OCI-LY7 (cell line): ENCODE results near the gene TLE4. TPM values are rescaled to one million over a fixed set of nuclear protein-coding genes. Genes with fewer than 3 reads are reported as not detected.

ENCODE experiments used
- BruUV-seq: library from RNA; stranded (reverse); fragments of 400-500 nt; replicated peaks from 2 replicates; lab custom pipeline; 2021; lab: Mats Ljungman, UMichigan
- CTCF ChIA-PET: fragments of 300-600 bp; sonication (Branson Sonifier 250); formaldehyde crosslinking; loops from one replicate; lab custom pipeline; 2022; ENCODE audit warnings: antibody characterized with exemption; ENCODE audit not compliant: unreplicated experiment; lab: Charles Lee
- POLR2A ChIA-PET: fragments of 300-600 bp; sonication (Branson Sonifier 250); formaldehyde crosslinking; loops from one replicate; lab custom pipeline; 2022; ENCODE audit warnings: antibody characterized with exemption; lab: Charles Lee
- DNase-seq: peaks from one replicate; pipeline ENCODE4 v3.0.0-alpha.2; 2015; ENCODE audit warnings: low spot score
- H2AFZ ChIP-seq: fragments of 200-600 bp; sonication (generic), shearing (Covaris generic); 2 replicates; pipeline ENCODE4 v1.6.1; 2014; ENCODE audit warnings: mild to moderate bottlenecking, antibody characterized with exemption, low read length, moderate library complexity
- H3K27ac ChIP-seq: fragments of 200-600 bp; sonication (generic); 2 replicates; pipeline ENCODE4 v1.5.1; 2014; ENCODE audit warnings: mixed run types, low read depth, mild to moderate bottlenecking, moderate library complexity, low read length, inconsistent platforms; ENCODE audit not compliant: poor library complexity, severe bottlenecking
- H3K36me3 ChIP-seq: fragments of 200-600 bp; sonication (generic); 2 replicates; pipeline ENCODE4 v1.6.1; 2014; ENCODE audit warnings: mild to moderate bottlenecking, antibody characterized with exemption, low read length, moderate library complexity, mixed read lengths; ENCODE audit not compliant: insufficient read depth
- H3K4me1 ChIP-seq: fragments of 200-600 bp; sonication (generic); 2 replicates; pipeline ENCODE4 v1.5.1; 2014; ENCODE audit warnings: mild to moderate bottlenecking, low read length; ENCODE audit not compliant: insufficient read depth, poor library complexity, severe bottlenecking
- H3K4me2 ChIP-seq: fragments of 200-600 bp; sonication (generic); 2 replicates; pipeline ENCODE4 v1.6.1; 2014; ENCODE audit warnings: mild to moderate bottlenecking, low read length
- H3K4me3 ChIP-seq: fragments of 200-600 bp; sonication (generic); 2 replicates; pipeline ENCODE4 v1.5.1; 2014; ENCODE audit warnings: mild to moderate bottlenecking, low read depth, low read length; ENCODE audit not compliant: poor library complexity, severe bottlenecking
- H3K79me2 ChIP-seq: fragments of 200-600 bp; sonication (generic); 2 replicates; pipeline ENCODE4 v1.6.1; 2016; ENCODE audit warnings: low read depth, mild to moderate bottlenecking, low read length, moderate library complexity, mixed read lengths; ENCODE audit not compliant: insufficient read depth
- H3K9me2 ChIP-seq: fragments of 200-600 bp; sonication (generic); 2 replicates; pipeline ENCODE4 v1.6.1; 2016; ENCODE audit warnings: mild to moderate bottlenecking, low read length, mixed read lengths; ENCODE audit not compliant: insufficient read depth
- H3K9me3 ChIP-seq: fragments of 200-600 bp; sonication (generic); 2 replicates; pipeline ENCODE4 v1.6.1; 2014; ENCODE audit warnings: mild to moderate bottlenecking, mixed run types, low read length, mixed read lengths
- H4K20me1 ChIP-seq: fragments of 200-600 bp; sonication (generic); 2 replicates; pipeline ENCODE4 v1.6.1; 2014; ENCODE audit warnings: mild to moderate bottlenecking, antibody characterized with exemption, low read length, moderate library complexity, mixed read lengths; ENCODE audit not compliant: insufficient read depth
- EZH2phosphoT487 ChIP-seq: fragments of 200-600 bp; sonication (generic); IDR thresholded peaks from 2 replicates; pipeline ENCODE4 v1.6.1; 2018; ENCODE audit warnings: low read depth, borderline replicate concordance, mild to moderate bottlenecking, mixed run types, antibody characterized with exemption, low read length, moderate library complexity, mixed read lengths
- intact Hi-C: fragments of 100-400 bp; cut with micrococcal nuclease; formaldehyde crosslinking; loops from one replicate; pipeline ENCODE4 v1.10.0; 2022; ENCODE audit not compliant: unreplicated experiment
- total RNA-seq, 2 experiments: library from RNA; depleted of rRNA in 1 of 2; stranded (reverse); fragments of >200 nt in 1 of 2; shearing (Covaris generic) in 1 of 2; gene quantifications; 2 replicates each; pipeline ENCODE4 v1.2.3, GENCODE V29; 2014 to 2022
- TF ChIP-seq, protein P1 (sequence below): fragments of 200-600 bp; sonication (generic); conservative IDR thresholded peaks from 2 replicates; pipeline ENCODE4 v1.5.1; 2014; ENCODE audit warnings: mild to moderate bottlenecking, antibody characterized with exemption, low read length, moderate library complexity, mixed read lengths

The TLE4 gene
- total RNA-seq, 2 experiments from 2014 or later, result 36.7 to 41.7 TPM

DNA sequence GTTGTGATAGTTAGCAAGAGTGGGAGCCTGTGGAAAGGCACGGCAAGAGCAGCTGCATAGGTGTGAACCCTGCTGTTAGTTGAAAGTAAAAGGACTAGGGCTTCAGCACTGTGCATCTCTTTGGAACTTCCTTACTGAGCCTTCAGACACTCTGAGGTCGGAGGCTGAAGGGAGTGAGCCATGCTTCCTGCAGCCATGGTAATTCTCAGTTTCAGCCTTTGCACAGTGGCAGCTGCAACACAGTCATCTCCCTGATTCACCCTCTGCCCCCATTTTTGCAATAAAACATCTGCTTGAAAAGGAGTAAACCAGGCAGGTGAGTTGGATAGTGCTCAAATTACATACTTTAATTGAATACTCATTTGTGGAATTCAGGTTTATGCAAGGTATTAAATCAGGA lies 6.5 kb upstream of the TLE4 start:
- H3K27ac ChIP-seq, result no peak overlapping the region
- no peak overlapping the region for H3K4me3 ChIP-seq
- H3K79me2 ChIP-seq, result no peaks in the 10 kb centered on the region
- BruUV-seq, result no TSS peak
- H3K9me2 ChIP-seq, result no peaks in the 10 kb centered on the region
- H3K9me3 ChIP-seq, result no peaks in the 10 kb centered on the region
- ChIA-PET POLR2A (interaction anchor here (0.6 to 1.1 kb wide), 2 partner anchors 11 to 59 kb away, joined by 3 to 4 read pairs; no protein-coding TSS in a partner anchor), CTCF (no interaction called here)
- intact Hi-C loops, result no loop called here
- DNase-seq, result peak; percentile 39
- TF ChIP-seq, protein P1, sequence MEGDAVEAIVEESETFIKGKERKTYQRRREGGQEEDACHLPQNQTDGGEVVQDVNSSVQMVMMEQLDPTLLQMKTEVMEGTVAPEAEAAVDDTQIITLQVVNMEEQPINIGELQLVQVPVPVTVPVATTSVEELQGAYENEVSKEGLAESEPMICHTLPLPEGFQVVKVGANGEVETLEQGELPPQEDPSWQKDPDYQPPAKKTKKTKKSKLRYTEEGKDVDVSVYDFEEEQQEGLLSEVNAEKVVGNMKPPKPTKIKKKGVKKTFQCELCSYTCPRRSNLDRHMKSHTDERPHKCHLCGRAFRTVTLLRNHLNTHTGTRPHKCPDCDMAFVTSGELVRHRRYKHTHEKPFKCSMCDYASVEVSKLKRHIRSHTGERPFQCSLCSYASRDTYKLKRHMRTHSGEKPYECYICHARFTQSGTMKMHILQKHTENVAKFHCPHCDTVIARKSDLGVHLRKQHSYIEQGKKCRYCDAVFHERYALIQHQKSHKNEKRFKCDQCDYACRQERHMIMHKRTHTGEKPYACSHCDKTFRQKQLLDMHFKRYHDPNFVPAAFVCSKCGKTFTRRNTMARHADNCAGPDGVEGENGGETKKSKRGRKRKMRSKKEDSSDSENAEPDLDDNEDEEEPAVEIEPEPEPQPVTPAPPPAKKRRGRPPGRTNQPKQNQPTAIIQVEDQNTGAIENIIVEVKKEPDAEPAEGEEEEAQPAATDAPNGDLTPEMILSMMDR, result no peak
- no peak for TF ChIP-seq EZH2phosphoT487
- H3K4me2 ChIP-seq, result peak overlapping the region; percentile 11; the same call in 1 of the 2 replicates
- H2AFZ ChIP-seq, result no peak overlapping the region
- H3K4me1 ChIP-seq, result peaks cover 25% of the 10 kb centered on the region
- H4K20me1 ChIP-seq, result no peaks in the 10 kb centered on the region
- H3K36me3 ChIP-seq, result no peaks in the 10 kb centered on the region; the same call in 1 of the 2 replicates

DNA sequence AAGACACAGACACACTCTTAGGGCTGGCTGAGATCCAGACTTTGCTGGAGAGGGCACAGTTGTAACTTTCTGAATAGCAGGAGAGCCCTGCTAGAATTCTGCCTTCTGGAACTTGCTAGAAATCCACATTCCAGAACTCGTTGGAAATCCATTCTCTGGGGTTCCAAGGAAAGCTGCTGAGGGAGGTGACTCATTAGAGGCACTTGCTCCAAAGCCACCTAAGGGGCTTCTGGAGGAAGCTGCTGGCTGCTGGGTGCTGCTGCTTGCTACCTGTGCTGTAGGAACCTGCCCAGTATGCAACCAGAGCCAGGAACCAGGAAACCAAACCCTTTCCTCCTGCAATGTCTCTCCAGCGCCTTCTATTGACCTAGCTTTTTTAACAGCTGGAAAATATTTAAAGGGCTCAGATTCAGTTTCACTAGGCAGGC lies 4.1 kb upstream of the TLE4 start:
- intact Hi-C loops, result no loop called here
- ChIA-PET POLR2A (interaction anchor here (0.6 to 1.7 kb wide), 2 partner anchors 9 to 545 kb away, joined by 6 to 9 read pairs; no protein-coding TSS in a partner anchor), CTCF (no interaction called here)
- no peaks in the 10 kb centered on the region for H3K79me2 ChIP-seq
- no peak for TF ChIP-seq EZH2phosphoT487
- TF ChIP-seq, protein P1, result no peak; the same call in 1 of the 2 replicates
- no peaks in the 10 kb centered on the region for H3K9me2 ChIP-seq
- no peaks in the 10 kb centered on the region for H3K9me3 ChIP-seq
- H2AFZ ChIP-seq, result no peak overlapping the region; the same call in 1 of the 2 replicates
- H3K4me2 ChIP-seq, result 0 out of 2 replicates have a peak overlapping the region, but pooled peaks have one; percentile 47
- no peak overlapping the region for H3K27ac ChIP-seq
- no peaks in the 10 kb centered on the region; the same call in 1 of the 2 replicates for H3K36me3 ChIP-seq
- H4K20me1 ChIP-seq, result no peaks in the 10 kb centered on the region
- no peak overlapping the region for H3K4me3 ChIP-seq
- peaks cover 25% of the 10 kb centered on the region for H3K4me1 ChIP-seq
- BruUV-seq, result no TSS peak
- peak; percentile 9 for DNase-seq
